HG03460 (cell line): ENCODE measurements around the gene STOX2.
"Not testable (repeated sequence)": the region's sequence is repeated elsewhere in the genome, so short reads cannot be mapped to it uniquely, and the experiment has no call there.

Experiments
- ATAC-seq: cut with Tn5 transposase; IDR thresholded peaks from one replicate; pipeline ENCODE4 v1.9.1; 2021; ENCODE audit not compliant: unreplicated experiment

The STOX2 gene

GRCh38 chr4:184019076-184019475 lies 114.0 kb downstream of the STOX2 start:
- no peak for ATAC-seq

GRCh38 chr4:184019667-184020623 lies 114.8 kb downstream of the STOX2 start:
- no peak for ATAC-seq

GRCh38 chr4:184021389-184021788 lies 116.3 kb downstream of the STOX2 start:
- no peak for ATAC-seq

GRCh38 chr4:184022679-184023383 lies 117.7 kb downstream of the STOX2 start:
- no peak for ATAC-seq

GRCh38 chr4:184024637-184025036 lies 119.5 kb downstream of the STOX2 start:
- no peak for ATAC-seq

- ATAC-seq = no peak
Measured at GRCh38 chr4:184028561-184029374, 123.7 kb downstream of the STOX2 start.

GRCh38 chr4:184030036-184030435 lies 124.9 kb downstream of the STOX2 start:
- no peak for ATAC-seq

GRCh38 chr4:184030764-184031163 lies 125.7 kb downstream of the STOX2 start:
- no peak for ATAC-seq

GRCh38 chr4:184032091-184032490 lies 127.0 kb downstream of the STOX2 start:
- no peak for ATAC-seq

GRCh38 chr4:184039963-184040383 lies 134.9 kb downstream of the STOX2 start:
- ATAC-seq = no peak

- ATAC-seq = no peak
Measured at GRCh38 chr4:184041156-184041555, 136.0 kb downstream of the STOX2 start.

GRCh38 chr4:184046148-184046547 lies 141.0 kb downstream of the STOX2 start:
- no peak for ATAC-seq

- not testable (repeated sequence) for ATAC-seq
Measured at GRCh38 chr4:184051262-184051661, 146.2 kb downstream of the STOX2 start.

- ATAC-seq = no peak
Measured at GRCh38 chr4:184052616-184053015, 147.5 kb downstream of the STOX2 start.

GRCh38 chr4:184053434-184053833 lies 148.3 kb downstream of the STOX2 start:
- ATAC-seq = no peak

- ATAC-seq = no peak
Measured at GRCh38 chr4:184056877-184057276, 151.8 kb downstream of the STOX2 start.

GRCh38 chr4:184058026-184058425 lies 152.9 kb downstream of the STOX2 start:
- ATAC-seq = no peak

GRCh38 chr4:184059099-184059498 lies 154.0 kb downstream of the STOX2 start:
- ATAC-seq = no peak

- ATAC-seq = no peak
Measured at GRCh38 chr4:184061582-184061981, 156.5 kb downstream of the STOX2 start.

GRCh38 chr4:184062769-184063168 lies 157.7 kb downstream of the STOX2 start:
- ATAC-seq = no peak

- no peak for ATAC-seq
Measured at GRCh38 chr4:184064877-184065276, 159.8 kb downstream of the STOX2 start.
